Type B pancreatic cell (in vitro differentiated cells): Measurements from ENCODE around the gene CYP26B1. TPM values are rescaled to one million over a fixed set of nuclear protein-coding genes. Genes with fewer than 3 reads are reported as not detected.
A peak's percentile ranks its signal among the peaks of the same experiment; 100 is the strongest.

Experiments
- DNase-seq: peaks from one replicate; pipeline ENCODE4 v3.0.0; 2021; ENCODE audit warnings: mixed read lengths; ENCODE audit not compliant: unreplicated experiment; ENCODE audit errors: extremely low spot score
- H3K27ac Mint-ChIP-seq: 2 replicates; pipeline ENCODE4 v1.8.0; 2021; ENCODE audit warnings: mild to moderate bottlenecking, mixed read lengths
- H3K27me3 Mint-ChIP-seq: 2 replicates; pipeline ENCODE4 v1.8.0; 2021; ENCODE audit warnings: mixed read lengths
- H3K36me3 Mint-ChIP-seq: 2 replicates; pipeline ENCODE4 v1.8.0; 2021; ENCODE audit warnings: mixed read lengths
- H3K4me1 Mint-ChIP-seq: one replicate; pipeline ENCODE4 v1.8.0; 2021; ENCODE audit warnings: mixed read lengths; ENCODE audit not compliant: unreplicated experiment
- H3K4me3 Mint-ChIP-seq: 2 replicates; pipeline ENCODE4 v1.8.0; 2021; ENCODE audit warnings: mild to moderate bottlenecking, mixed read lengths
- H3K9me3 Mint-ChIP-seq: 2 replicates; pipeline ENCODE4 v1.8.0; 2021; ENCODE audit warnings: mixed read lengths
- CTCF ChIP-seq: fragments of 200-600 bp; sonication (generic); conservative IDR thresholded peaks from 2 replicates; pipeline ENCODE4 v1.5.0; 2021; ENCODE audit warnings: antibody characterized with exemption, mild to moderate bottlenecking
- total RNA-seq: library from RNA; stranded (reverse); gene quantifications from 2 replicates; pipeline ENCODE4 v1.2.1, GENCODE V29; 2021; ENCODE audit warnings: low replicate concordance

Gene CYP26B1
- total RNA-seq, 1 donor from 2014 or later = 23.6 TPM

GRCh38 chr2:72162574-72162973 is 14.9 kb upstream of the CYP26B1 start:
- Mint-ChIP-seq H3K27ac (no peak overlapping the region), H3K4me3 (no peak overlapping the region), H3K4me1 (peaks cover 5% of the 10 kb centered on the region), H3K27me3 (no peaks in the 10 kb centered on the region), H3K36me3 (no peaks in the 10 kb centered on the region), H3K9me3 (no peaks in the 10 kb centered on the region)
- DNase-seq = no peak
- no peak for TF ChIP-seq CTCF

DNA sequence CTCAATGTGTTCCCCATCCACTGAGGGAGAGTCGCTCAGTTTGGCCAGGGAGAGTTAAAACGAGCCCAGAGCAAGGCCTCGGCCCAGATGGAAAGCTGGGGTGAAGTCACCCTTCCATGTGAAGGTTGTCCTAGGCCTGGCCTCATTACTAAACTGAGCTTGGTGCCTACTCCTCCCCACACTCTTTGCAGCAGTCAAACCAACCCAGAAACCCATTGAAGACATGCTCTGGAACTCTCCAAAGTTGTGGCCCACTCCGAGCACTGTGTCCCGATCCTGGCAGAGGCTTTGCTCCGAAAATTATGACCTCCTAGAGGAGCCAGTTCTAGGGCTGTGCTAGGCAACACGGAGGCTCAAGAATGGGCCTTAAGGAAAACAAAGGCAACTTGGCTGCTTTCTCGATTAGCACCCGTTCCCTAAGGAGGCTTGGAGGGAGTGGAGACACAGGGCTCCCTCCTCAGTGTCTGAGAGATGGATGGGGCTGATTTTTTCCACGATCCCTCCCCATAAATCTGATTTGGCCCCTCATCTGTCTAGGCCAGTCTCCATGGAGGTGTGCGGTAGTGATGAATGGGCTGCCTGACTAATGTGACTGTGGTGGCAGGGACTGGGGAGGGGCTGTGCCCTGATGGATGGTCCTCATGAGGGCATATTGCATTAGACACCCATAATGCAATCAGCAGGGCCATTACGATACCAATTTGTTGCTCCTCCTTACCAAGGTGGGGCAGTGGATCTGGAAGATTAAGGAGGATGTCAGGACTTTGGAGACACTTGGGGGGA is 11.7 kb upstream of the CYP26B1 start:
- TF ChIP-seq CTCF = no peak
- DNase-seq = no peak
- Mint-ChIP-seq H3K36me3 (no peaks in the 10 kb centered on the region), H3K9me3 (no peaks in the 10 kb centered on the region), H3K4me3 (no peak overlapping the region), H3K4me1 (peaks cover 5% of the 10 kb centered on the region), H3K27me3 (peaks cover 13% of the 10 kb centered on the region), H3K27ac (no peak overlapping the region)

DNA sequence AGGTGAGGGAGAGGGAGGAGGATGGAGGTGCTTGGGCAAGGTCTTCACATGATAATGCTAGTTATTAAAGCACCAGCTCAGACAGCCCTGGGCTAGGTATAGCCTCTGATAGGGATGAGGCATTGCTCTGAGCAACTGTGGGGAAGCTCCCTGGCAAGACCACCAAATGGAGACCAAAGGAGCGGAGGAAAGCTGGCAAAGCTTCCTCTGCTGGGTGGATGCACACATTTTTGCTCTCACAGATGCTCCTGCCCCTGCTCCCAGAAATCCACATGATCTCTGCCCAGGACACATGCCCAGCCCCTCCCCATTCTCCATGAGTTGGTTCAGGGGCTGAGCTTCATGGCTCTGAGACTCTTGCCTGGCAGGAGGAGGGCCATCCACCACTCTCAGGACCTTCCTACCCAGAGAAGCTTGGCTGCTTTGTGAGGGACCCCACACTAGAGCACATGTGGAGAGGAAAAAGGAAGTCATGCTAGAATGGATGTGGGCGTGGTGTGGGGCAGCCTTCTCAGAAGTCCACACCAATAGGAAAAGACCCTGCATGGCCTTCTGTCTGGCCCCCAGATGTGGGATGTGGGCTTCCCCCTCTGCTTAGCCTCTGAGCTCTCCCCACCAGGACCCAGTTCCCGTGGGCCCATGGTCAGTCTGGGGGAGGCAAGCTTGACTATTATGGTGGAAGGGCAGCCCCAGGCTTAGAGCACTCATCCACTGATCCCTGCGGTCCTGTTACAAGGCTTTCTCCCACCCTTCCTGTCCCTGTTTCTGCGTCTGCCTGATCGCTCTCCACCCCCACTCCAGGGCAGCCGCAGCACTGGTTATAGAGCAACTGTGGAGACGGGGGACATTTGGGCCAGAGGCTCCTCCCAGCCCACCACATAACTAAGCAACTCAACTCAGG is 10.5 kb upstream of the CYP26B1 start:
- Mint-ChIP-seq H3K4me3 (no peak overlapping the region), H3K27ac (no peak overlapping the region), H3K36me3 (no peaks in the 10 kb centered on the region), H3K4me1 (peaks cover 5% of the 10 kb centered on the region), H3K9me3 (no peaks in the 10 kb centered on the region), H3K27me3 (peaks cover 16% of the 10 kb centered on the region)
- TF ChIP-seq CTCF = no peak
- DNase-seq = peak; percentile 54

DNA sequence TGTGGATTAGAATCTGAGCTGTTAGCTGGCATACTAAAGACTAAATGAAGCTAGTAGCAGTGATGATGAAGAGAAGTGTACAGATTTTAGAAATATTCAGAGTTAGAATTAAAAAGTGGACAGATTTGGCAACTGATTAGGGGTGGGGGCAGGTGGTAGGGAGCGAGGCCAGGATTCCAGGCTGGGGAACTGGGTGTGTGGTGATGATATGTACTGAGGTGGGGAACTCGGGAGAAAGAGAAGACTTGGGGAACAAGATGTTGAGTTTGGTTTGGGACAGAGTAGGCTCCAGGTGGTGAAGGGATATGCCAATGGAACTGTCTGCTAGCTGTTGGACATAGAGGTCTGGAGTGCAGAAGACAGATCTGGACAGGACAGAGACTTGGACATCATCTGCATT is 9.2 kb upstream of the CYP26B1 start:
- no peak for DNase-seq
- Mint-ChIP-seq H3K27me3 (peaks cover 23% of the 10 kb centered on the region), H3K9me3 (no peaks in the 10 kb centered on the region), H3K4me1 (peaks cover 5% of the 10 kb centered on the region), H3K36me3 (no peaks in the 10 kb centered on the region), H3K27ac (no peak overlapping the region), H3K4me3 (no peak overlapping the region)
- TF ChIP-seq CTCF = no peak

DNA sequence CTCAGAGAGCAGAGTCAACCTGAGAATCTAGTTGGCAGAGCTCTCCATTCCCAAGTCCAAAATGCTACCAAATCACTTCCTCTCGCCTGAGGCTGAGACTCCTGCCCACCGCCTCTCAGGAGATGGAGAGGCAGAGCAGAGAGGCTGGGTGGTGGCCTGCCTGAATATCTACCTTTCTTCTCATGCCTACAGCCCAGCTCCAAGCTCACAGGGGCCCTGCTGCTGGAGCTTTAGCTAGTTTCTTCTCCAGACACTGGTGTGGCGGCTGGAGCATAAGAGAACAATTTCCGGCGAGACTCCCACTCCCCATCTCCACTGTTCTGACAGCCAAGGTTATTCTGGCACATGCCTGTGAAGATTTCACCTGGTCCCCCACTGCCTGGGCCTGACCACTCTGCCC is 8.1 kb upstream of the CYP26B1 start:
- peak; percentile 44 for DNase-seq
- H3K27ac Mint-ChIP-seq = peak overlapping the region; percentile 39
- H3K36me3 Mint-ChIP-seq = no peaks in the 10 kb centered on the region
- peaks cover 32% of the 10 kb centered on the region for H3K27me3 Mint-ChIP-seq
- H3K4me1 Mint-ChIP-seq = peaks cover 4% of the 10 kb centered on the region
- TF ChIP-seq CTCF = no peak
- no peak overlapping the region for H3K4me3 Mint-ChIP-seq
- no peaks in the 10 kb centered on the region for H3K9me3 Mint-ChIP-seq
